PC-3 (cell line): Measurements from ENCODE around the gene TEX44.

Experiments
- CTCF ChIP-seq: fragments of 300-600 bp; sonication (generic); conservative IDR thresholded peaks from 2 replicates; pipeline ENCODE4 v1.5.1; 2017; ENCODE audit warnings: antibody characterized with exemption, low read depth, mild to moderate bottlenecking, low read length
- EZH2phosphoT487 ChIP-seq: fragments of 300-600 bp; sonication (generic); IDR thresholded peaks from 2 replicates; pipeline ENCODE4 v1.6.1; 2018; ENCODE audit warnings: mild to moderate bottlenecking, antibody characterized with exemption, low read length, borderline replicate concordance

GRCh38 chr2:231581328-231581727, 11.3 kb upstream of the TEX44 start:
- TF ChIP-seq CTCF = no peak
- TF ChIP-seq EZH2phosphoT487 = no peak
